Measurements from ENCODE around the gene MMADHC. TPM values are rescaled to one million over a fixed set of nuclear protein-coding genes. Genes with fewer than 3 reads are reported as not detected.
A peak's percentile ranks its signal among the peaks of the same experiment; 100 is the strongest.

MMADHC gene
- total and polyA plus RNA-seq, 2 of the 13 experiments (the other 11 are each of a cell fraction or from before 2014, with no cell fraction given) = 90.2 to 210 TPM

GRCh38 chr2:149587220-149587949, at the start of gene MMADHC (continued):
- TF ChIP-seq CREB3 (CRISPR knock-in tag; IDR thresholded peaks at IDR 0.05) (peak; percentile 52; the same call in 1 of the 2 replicates), RFX3 (CRISPR knock-in tag; IDR thresholded peaks at IDR 0.05) (no peak), ZNF280D (CRISPR knock-in tag; IDR thresholded peaks at IDR 0.05) (peak; percentile 96; the same call in 1 of the 2 replicates), NFYB (CRISPR knock-in tag; IDR thresholded peaks at IDR 0.05) (peak; percentile 70), ZNF503 (CRISPR knock-in tag; IDR thresholded peaks at IDR 0.05) (0 out of 2 replicates have a peak, but pooled peaks have one; percentile 57), ZNF572 (CRISPR knock-in tag; IDR thresholded peaks at IDR 0.05) (peak; percentile 97), THYN1 (CRISPR knock-in tag; IDR thresholded peaks at IDR 0.05; ENCODE audit: borderline replicate concordance, low read depth) (peak; percentile 10; the same call in 1 of the 2 replicates), POGK (CRISPR knock-in tag; conservative IDR thresholded peaks at IDR 0.05) (peak; percentile 97), ZNF556 (CRISPR knock-in tag; IDR thresholded peaks at IDR 0.05; ENCODE audit: borderline replicate concordance) (peak; percentile 65; the same call in 1 of the 2 replicates), ZNF704 (CRISPR knock-in tag; IDR thresholded peaks at IDR 0.05; ENCODE audit: borderline replicate concordance) (0 out of 2 replicates have a peak, but pooled peaks have one; percentile 86), PAX8 (CRISPR knock-in tag; IDR thresholded peaks at IDR 0.05; ENCODE audit: borderline replicate concordance) (peak; percentile 86), PRPF4 (IDR thresholded peaks at IDR 0.05; ENCODE audit: low read depth, low read length, poor library complexity, severe bottlenecking) (no peak), HNRNPH1 (optimal IDR thresholded peaks at IDR 0.05; ENCODE audit: low read depth, low read length) (peak; percentile 71), AFF4 (CRISPR knock-in tag; IDR thresholded peaks at IDR 0.05) (peak; percentile 86; the same call in 1 of the 2 replicates)

All from HepG2 (cell line).